NCI-H82 treated with DMSO at 0.1 percent for 48 hours (cell line): ENCODE data around the gene CRY2.
"Not testable (repeated sequence)": the region's sequence is repeated elsewhere in the genome, so short reads cannot be mapped to it uniquely, and the experiment has no call there.

Source experiments
- DNase-seq: peaks from one replicate; lab custom pipeline; 2025; ENCODE audit not compliant: unreplicated experiment; lab: John Stamatoyannopoulos, UW

CRY2 gene

DNA sequence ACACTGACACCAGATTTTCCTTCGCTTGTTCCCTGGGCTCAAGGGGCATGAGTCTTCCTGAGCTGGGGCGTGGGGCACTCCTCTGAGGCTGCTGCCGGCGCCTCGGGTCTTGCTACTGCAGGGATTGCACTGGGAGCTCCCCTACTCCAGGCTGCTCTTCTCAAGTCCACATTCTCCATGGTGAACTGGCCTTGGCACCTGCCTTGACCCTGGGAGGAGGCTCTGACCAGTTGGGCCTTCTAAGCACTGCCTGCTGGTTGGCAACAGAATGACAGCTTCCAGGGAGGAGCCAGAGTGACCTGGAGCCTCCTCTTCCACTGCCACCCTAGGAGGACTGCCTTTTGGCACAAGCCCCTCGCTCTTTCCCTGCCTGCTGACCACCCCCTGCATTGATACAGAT lies 50.3 kb downstream of the CRY2 start:
- DNase-seq: no peak

DNA sequence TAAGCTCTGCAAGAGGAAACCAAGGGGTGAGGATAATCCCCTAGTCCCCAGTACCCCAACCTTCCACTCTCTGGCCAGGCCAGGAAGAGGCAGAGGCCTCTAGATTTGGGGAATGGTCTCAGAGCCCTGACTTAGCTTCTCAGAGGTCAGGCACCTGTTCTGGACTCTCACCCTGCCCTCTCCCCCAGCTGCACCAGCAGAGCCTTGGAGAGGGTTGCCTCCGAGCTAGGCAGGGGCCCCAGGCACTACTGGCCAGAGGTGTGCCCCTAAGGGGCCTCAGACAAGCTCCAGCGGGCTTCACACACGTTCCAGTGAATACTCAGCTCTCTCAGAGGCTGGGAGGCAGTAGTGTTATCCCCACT lies 51.8 kb downstream of the CRY2 start:
- no peak for DNase-seq

DNA sequence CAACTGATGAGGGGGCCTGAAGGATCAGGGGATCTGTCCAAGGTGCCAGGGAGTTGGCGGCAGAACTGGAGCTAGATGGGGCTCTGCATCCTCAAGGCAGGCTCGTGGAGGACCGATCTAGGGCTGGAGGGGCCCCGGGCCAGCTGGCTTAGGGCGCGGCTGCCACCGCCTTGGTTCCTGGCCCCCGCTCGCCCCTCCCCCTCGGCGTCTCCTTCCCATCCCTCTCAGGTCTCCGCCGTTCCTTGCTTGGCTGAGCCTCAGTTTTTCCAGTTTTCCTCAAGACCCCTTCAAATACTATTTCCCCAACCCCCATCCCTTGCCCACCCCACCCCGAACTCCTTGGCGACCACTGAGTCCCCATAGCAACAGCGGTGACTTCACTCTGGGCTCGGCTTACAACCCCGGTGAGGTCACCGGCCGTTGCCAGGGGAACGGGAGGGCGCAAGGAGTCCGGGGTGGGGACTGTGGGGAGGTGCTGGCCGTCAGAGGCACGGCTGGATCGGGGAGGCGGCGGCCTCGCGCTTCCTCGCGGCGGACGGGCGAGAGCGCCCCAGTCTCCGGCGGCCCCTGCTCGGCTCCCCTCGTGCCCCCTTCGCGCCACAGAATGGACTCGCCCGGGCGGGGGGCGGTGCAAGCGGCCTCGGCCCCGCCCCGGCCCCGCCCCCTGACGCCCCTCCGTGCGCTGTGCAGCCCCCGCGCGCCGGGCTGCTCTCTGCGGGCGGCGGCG lies 52.3 kb downstream of the CRY2 start:
- peak; percentile 56 for DNase-seq

DNA sequence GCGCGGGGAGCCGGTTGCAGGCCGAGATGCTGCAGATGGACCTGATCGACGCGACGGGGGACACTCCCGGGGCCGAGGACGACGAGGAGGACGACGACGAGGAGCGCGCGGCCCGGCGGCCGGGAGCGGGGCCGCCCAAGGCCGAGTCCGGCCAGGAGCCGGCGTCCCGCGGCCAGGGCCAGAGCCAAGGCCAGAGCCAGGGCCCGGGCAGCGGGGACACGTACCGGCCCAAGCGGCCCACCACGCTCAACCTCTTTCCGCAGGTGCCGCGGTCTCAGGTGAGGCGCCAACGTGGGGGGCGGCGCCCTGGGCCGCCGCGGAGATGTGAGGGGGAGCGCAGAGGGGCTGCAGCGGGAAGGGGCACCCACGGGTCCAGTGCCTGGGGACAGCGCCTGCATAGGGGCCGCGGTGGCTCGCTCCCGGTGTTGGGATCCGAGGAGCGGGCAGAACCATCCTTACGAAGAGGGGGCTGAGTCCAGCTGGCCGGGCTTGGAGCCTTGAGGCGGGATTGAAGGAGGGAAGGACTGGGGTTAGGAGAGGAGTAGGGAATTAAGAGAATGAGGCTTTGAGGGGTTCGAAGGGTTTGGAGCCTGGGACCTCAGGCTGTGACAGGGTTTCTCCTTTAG lies 53.0 kb downstream of the CRY2 start:
- DNase-seq: not testable (repeated sequence)

DNA sequence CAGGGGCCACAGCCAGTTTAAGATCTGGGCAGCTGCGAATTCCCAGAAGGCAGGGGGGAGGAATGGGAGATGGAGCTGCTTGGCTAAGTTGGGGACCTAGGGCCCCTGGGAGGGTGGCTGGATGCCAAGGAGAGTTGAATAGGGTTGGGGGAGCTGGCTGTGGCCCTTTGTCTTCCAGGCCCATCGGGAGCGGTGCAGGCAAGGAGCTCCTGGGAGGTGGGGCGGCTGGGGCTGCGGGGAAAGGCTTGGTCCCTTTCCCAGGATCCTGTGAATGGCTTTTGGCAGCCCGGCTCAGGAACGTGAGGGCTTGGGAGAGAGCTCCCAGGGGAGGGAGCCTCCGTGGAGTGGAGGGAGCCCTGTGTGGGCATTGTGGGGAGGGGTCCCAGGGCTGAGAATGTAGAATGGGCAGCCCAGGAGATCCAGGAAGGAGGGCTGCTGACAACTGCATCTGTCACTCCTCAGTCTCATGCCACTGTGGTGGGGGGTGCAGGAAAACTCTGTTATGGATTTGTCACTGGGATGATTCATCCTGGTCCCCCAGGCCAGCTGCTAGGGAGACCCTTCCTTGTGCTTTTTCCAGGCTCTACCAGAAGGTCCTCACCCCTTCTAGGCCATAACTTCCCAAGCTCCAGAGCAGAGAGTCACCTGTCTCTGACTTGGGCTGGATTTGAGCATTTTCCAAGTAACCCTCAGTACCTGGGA lies 53.8 kb downstream of the CRY2 start:
- DNase-seq: no peak

DNA sequence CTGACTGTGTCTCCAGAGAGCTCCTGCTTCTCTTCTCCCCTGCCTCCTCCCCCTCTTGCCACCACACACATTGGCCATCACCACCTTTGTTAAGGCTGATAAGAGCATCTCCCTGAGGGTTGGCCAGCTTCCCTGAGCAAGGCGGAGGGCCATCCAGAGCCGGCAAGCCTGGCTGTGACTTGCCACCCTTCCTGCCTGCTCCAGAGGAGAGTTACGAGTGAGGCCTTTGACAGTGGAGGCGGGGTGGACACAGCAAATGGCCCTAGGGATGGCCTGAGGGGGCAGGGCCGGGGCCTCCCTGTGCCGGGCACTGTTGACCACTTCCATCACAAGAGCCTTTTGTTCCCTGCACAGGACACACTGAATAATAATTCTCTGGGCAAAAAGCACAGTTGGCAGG lies 54.4 kb downstream of the CRY2 start:
- no peak for DNase-seq

DNA sequence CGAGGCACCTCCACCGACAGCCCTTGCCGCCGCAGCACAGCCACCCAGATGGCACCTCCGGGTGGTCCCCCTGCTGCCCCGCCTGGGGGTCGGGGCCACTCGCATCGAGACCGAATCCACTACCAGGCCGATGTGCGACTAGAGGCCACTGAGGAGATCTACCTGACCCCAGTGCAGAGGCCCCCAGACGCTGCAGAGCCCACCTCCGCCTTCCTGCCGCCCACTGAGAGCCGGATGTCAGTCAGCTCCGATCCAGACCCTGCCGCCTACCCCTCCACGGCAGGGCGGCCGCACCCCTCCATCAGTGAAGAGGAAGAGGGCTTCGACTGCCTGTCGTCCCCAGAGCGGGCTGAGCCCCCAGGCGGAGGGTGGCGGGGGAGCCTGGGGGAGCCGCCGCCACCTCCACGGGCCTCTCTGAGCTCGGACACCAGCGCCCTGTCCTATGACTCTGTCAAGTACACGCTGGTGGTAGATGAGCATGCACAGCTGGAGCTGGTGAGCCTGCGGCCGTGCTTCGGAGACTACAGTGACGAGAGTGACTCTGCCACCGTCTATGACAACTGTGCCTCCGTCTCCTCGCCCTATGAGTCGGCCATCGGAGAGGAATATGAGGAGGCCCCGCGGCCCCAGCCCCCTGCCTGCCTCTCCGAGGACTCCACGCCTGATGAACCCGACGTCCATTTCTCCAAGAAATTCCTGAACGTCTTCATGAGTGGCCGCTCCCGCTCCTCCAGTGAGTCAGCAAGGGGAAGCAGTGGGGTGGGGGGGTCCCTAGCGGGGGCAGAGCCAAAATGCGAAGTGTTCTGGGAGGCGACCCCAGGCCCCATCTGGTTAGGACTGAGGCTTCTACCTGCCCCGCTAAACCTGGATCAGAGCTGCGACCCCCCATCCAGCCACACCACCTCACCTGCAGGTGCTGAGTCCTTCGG lies 55.4 kb downstream of the CRY2 start:
- DNase-seq: no peak

DNA sequence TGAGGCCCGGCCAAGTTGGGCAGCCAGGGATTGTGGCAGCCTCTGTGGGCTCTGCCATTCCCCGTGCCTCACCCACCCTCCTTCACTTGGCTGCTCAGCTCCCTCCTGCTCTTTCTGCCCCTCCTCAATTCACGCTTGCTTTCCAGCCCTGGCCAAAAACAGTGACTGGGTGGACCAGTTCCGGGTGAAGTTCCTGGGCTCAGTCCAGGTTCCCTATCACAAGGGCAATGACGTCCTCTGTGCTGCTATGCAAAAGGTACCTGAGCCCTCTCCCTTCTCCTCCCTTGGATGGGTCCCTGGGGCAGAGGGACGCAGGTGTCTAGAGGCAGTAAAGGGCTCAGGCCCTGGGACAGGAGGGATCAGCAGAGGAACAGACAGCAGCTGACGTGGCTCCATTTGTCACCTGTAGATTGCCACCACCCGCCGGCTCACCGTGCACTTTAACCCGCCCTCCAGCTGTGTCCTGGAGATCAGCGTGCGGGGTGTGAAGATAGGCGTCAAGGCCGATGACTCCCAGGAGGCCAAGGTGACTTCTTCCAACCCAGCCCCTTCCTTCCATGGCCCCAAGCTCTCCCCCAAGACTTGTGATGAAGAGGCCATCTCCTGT lies 57.1 kb downstream of the CRY2 start:
- DNase-seq: no peak

DNA sequence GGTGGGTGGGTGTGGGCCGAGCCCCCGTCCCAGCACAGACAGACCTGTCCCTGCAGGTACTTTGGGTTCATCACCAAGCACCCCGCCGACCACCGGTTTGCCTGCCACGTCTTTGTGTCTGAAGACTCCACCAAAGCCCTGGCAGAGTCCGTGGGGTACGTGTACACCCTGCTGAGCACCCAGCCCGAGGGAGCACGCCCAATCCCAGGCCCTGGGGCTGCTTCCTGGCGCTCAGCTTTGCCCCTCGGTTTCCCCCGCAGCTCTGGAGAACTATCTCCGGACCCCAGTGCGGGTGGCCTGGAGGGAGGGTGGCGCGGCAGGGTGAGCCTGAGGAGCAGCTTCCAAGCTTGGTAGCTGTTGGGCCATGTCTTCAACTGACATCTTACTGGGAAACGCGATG lies 57.8 kb downstream of the CRY2 start:
- DNase-seq: no peak

DNA sequence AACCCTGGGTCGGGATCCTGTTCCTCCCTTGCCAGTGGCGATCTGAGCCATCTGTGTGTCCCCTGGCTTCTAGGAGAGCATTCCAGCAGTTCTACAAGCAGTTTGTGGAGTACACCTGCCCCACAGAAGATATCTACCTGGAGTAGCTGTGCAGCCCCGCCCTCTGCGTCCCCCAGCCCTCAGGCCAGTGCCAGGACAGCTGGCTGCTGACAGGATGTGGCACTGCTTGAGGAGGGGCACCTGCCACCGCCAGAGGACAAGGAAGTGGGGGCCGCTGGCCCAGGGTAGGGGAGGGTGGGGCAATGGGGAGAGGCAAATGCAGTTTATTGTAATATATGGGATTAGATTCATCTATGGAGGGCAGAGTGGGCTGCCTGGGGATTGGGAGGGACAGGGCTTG lies 58.3 kb downstream of the CRY2 start:
- not testable (repeated sequence) for DNase-seq

DNA sequence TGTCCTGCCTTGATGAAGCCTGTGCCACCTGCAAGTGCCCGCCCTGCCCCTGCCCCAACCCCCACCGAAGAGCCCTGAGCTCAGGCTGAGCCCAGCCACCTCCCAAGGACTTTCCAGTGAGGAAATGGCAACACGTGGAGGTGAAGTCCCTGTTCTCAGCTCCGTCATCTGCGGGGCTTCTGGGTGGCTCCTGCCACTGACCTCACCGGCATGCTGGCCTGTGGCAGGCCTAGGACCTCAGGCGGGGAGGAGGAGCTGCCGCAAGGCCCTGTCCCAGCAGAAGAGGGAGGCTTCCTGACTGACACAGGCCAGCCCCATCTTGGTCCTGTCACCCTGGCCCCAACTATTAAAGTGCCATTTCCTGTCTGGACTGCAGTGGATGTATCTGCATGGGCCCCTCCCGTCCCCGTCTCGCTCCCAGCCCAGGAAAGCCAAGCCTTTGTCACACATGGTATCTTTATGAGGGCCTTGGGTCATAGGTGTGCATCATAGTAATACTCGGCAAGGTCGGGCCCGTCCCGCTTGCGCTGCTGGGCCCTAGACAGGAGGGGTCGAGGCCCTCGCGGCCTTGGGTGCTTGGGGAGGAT lies 58.9 kb downstream of the CRY2 start:
- DNase-seq: no peak

DNA sequence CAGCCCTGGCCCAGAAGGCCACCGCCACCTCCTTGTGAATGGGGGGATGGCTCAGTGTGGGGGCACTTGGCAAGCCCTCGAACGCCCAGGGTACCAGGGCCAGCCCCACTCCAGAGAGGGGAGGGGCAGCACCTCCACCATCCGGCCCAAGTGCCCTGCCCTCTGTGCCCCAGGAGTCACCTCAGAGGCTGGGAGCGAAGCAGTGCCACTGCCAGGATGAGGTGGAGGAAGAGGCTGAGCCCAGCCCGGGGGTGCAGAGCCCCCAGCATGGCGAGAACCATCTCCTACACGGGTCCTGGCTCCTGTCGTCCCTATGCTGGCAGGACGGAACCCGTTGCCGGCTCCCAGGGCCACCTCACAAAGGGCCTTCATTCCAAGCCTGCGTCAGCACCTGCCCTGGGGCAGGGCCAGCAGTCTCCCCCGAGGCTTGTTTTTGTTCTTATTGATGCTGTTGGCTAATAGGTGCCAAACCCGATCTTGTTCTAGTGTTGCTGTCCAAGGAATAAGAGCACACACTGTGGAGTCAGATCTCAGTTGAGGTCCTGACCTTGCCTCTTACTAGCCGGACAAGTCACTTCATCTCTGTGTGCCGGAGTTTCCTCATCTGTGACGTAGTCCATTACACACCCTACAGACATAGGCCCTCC lies 59.8 kb downstream of the CRY2 start, which contains the start of gene FREY1:
TSS of gene FREY1 (minus strand) at position 307 of the 647 bp plus-strand sequence. CDS start at position 281, 26 bp downstream.
- DNase-seq: no peak

DNA sequence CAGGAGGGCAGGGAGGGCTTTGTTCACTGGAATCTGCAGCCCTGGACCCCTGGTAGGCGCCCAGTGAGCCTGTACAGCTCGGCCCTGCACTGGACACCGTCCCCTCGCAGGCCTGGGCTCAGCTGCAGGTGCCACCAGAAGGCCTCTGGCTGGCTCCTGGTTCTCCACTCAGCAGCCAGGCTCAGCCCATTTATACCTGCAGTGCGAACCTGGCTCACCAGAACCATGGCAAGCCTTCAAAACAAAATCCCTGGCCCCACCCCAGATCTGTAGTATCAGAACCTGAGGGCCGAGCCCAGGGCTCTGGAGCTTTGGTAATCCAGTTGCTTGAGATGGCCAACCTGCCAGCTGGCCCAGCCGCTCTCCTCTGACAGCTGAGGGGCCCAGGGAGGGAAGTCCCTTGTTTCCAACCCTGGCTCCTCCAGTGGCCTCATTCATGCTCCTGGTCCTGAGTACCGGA lies 60.7 kb downstream of the CRY2 start:
- DNase-seq: no peak

DNA sequence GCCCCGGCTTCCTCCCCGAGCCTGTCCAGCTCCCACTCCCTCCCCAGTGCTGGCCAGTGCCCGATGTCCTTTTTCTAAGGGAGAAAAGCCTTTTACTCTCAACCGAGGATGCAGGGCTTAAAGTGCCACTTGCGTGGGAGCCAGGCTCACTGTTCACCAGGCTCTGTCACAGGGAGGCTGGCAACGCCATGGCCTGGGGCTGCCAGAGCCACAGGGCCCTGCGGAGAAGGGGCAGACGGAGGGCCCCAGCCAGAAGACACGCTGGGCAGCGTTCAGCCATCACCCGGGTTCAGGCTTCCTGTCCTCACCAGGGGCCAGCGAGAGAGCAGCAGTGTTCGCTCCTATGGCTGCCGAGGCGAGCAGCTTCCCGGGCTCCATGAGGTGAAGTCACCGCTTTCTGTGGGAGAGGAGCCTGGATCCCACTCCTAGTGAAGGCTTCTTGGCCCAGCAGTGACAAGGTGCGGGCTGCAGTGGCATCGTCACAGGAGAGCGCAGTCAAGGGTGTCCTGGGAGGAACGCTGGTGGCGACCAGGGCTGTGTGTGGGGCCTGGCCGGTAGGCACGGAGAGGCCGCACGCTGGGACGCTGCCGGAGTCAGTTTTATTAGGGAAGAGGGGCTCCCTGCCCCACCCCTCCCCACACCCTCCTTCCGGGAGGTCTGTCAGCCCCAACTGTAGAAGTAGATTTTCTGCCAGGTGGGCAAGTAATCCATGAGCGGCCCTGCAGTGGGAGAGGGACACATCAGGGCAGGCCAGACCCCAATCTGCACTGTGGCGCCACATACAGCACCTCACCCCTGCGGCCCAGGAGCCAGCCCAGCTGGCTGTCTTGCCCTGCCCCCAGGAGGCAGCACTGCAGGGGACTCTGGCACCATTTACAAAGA lies 62.6 kb downstream of the CRY2 start:
- no peak for DNase-seq

DNA sequence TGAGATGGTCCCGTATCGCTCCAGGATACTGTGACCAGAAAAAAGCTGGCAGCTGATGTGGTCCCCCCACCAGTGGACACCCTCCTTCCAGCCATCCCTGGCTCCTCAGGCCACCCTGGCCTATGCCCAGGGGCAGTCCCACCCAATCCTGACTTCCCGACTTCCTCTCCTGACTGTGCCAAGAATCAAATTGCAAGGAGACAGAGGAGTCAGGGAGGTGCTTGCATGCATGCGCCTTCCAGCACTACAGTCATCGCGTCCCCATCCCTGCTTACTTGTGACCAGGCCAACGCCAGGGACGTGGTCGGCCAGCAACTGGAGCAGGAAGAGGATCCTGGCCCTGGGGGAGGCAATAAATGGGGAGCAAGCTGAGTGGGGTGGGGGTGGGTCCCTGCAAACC lies 63.3 kb downstream of the CRY2 start:
- DNase-seq: no peak

DNA sequence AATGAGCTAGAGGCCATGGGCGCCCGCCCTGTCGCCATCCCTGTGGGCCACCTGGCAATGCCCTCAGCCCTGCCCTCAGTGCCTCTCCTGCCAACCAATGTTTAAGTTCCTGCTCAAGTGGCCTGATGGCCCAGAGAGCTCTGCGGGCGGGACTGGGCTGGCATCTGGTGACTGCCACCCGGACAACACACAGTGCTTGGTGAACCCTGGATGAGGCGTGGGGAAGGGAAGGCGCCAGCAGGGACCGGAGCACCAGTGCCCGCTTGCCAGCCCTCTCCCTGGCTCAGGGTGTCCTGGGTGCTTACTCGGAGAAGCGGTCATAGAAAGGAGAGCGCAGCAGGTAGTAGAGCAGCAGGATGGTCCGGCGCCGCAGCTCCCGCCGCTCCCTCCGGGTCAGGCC lies 66.2 kb downstream of the CRY2 start:
- no peak for DNase-seq

DNA sequence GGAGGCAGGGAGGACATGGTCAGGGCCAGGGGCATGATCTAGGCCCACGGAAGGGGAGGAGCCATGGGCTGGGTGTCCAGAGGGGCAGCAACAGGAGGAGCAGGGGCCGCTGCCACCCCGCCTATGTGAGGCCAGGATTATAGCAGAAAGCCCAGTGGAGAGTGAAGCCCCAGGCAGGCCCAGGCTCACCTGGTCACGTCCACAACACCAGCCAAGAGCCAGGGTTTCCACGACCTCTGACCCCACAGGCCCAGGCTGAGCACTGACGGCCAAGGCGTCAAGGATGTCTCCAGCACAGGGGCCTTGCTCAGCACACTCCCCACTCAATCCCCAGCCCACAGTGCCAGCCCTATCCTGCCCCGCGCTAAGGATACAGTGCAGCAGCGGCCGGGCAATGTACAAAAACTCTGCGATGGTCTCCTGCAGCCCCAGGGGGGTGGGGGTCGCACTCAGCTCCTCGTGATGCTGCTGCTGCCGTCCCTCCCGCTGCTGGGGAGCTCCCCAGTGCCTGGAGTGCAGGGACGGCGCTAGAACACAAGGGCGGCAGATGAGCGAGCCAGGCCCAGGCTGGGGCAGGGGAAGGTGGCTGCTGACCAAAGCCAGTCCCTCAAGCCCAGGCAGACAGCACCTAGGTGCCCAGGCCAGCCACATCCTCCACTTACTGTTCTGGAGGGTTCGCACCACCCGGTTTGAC lies 66.8 kb downstream of the CRY2 start:
- DNase-seq: no peak

DNA sequence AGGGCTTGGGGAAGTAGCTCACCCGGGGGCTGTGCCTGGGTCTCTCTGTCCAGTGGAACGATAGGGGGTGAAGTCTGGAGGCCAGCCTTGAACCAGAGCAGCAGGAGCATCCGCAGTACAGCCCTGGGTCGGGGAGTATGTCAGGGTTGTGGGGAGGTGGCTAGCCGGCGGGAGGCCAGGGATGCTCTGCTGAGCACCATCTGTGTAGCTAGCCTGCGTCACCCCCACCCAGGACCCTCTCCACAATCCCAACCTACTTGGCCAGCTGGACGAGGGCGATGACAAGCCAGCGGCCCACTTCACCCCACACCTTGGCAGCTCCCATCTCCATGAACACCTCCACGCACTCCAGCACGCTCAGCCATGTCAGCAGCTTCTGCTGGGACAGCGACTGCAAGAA lies 68.2 kb downstream of the CRY2 start:
- DNase-seq: no peak
